ENCODE results near the gene SETD6. TPM values are rescaled to one million over a fixed set of nuclear protein-coding genes. Genes with fewer than 3 reads are reported as not detected.

SETD6 gene
- total and polyA plus RNA-seq, 2 of the 13 experiments (the other 11 are each of a cell fraction or from before 2014, with no cell fraction given), result 24.0 to 25.7 TPM

DNA sequence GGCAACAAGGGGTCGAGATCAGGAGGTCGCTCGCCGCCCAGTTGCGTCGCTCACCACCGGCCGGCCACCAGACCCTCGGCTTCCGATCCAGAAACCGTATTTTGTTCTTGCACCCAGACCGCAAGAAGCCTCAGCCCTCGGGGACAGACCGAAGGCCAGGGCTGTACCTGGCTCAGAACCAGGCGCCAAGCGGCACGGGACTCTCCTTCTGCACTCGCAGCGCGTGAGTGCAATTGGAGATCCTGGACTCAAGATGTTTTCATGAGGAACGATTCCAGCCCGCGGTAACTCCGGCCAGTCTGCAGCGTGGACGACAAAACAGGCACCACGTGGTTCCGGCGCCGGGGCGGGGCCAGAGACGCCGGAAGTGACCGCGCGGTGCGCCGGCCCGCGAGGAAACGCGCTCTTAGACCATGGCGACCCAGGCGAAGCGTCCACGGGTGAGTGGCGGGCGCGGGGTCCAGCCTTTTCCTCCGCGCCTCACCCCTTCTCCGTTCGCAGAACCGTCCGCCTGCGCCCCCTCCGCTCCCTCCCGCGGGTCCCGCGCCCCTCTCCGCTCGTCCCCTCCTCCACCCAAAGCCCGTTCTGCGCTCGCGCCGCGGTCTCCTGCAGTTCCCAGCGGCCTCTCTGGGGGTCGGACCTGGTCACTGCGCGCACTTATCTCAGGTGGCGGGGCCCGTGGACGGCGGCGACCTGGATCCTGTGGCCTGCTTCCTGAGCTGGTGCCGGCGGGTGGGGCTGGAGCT is at the start of gene SETD6 (continued):
- TF ChIP-seq, protein P1, sequence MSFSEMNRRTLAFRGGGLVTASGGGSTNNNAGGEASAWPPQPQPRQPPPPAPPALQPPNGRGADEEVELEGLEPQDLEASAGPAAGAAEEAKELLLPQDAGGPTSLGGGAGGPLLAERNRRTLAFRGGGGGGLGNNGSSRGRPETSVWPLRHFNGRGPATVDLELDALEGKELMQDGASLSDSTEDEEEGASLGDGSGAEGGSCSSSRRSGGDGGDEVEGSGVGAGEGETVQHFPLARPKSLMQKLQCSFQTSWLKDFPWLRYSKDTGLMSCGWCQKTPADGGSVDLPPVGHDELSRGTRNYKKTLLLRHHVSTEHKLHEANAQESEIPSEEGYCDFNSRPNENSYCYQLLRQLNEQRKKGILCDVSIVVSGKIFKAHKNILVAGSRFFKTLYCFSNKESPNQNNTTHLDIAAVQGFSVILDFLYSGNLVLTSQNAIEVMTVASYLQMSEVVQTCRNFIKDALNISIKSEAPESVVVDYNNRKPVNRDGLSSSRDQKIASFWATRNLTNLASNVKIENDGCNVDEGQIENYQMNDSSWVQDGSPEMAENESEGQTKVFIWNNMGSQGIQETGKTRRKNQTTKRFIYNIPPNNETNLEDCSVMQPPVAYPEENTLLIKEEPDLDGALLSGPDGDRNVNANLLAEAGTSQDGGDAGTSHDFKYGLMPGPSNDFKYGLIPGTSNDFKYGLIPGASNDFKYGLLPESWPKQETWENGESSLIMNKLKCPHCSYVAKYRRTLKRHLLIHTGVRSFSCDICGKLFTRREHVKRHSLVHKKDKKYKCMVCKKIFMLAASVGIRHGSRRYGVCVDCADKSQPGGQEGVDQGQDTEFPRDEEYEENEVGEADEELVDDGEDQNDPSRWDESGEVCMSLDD (CRISPR knock-in tag; IDR thresholded peaks at IDR 0.05; ENCODE audit: borderline replicate concordance), result 0 out of 2 replicates have a peak, but pooled peaks have one; percentile 59
- TF ChIP-seq, protein P2, sequence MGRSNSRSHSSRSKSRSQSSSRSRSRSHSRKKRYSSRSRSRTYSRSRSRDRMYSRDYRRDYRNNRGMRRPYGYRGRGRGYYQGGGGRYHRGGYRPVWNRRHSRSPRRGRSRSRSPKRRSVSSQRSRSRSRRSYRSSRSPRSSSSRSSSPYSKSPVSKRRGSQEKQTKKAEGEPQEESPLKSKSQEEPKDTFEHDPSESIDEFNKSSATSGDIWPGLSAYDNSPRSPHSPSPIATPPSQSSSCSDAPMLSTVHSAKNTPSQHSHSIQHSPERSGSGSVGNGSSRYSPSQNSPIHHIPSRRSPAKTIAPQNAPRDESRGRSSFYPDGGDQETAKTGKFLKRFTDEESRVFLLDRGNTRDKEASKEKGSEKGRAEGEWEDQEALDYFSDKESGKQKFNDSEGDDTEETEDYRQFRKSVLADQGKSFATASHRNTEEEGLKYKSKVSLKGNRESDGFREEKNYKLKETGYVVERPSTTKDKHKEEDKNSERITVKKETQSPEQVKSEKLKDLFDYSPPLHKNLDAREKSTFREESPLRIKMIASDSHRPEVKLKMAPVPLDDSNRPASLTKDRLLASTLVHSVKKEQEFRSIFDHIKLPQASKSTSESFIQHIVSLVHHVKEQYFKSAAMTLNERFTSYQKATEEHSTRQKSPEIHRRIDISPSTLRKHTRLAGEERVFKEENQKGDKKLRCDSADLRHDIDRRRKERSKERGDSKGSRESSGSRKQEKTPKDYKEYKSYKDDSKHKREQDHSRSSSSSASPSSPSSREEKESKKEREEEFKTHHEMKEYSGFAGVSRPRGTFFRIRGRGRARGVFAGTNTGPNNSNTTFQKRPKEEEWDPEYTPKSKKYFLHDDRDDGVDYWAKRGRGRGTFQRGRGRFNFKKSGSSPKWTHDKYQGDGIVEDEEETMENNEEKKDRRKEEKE (IDR thresholded peaks at IDR 0.05), result no peak
- no peak for TF ChIP-seq ZNF326 (CRISPR knock-in tag; IDR thresholded peaks at IDR 0.05; ENCODE audit: borderline replicate concordance)
- peak; percentile 55; the same call in 1 of the 2 replicates for TF ChIP-seq ZNF121 (CRISPR knock-in tag; IDR thresholded peaks at IDR 0.05)
- no peak; the same call in 1 of the 2 replicates for TF ChIP-seq GTF2F1 (IDR thresholded peaks at IDR 0.05; ENCODE audit: low read length)
- TF ChIP-seq ZNF780A (CRISPR knock-in tag; IDR thresholded peaks at IDR 0.05), result peak; percentile 94
- peak; percentile 99 for TF ChIP-seq ARNT2 (CRISPR knock-in tag; IDR thresholded peaks at IDR 0.05; ENCODE audit: low read depth)
- no peak; the same call in 1 of the 2 replicates for TF ChIP-seq CEBPG (CRISPR knock-in tag; IDR thresholded peaks at IDR 0.05)
- TF ChIP-seq ZSCAN25 (CRISPR knock-in tag; IDR thresholded peaks at IDR 0.05), result peak; percentile 93
- peak; percentile 96 for TF ChIP-seq ZNF44 (CRISPR knock-in tag; IDR thresholded peaks at IDR 0.05)
- TF ChIP-seq ZNF567 (CRISPR knock-in tag; IDR thresholded peaks at IDR 0.05; ENCODE audit: borderline replicate concordance), result no peak
- peak; percentile 95; the same call in 1 of the 2 replicates for TF ChIP-seq ZSCAN12 (CRISPR knock-in tag; IDR thresholded peaks at IDR 0.05)
- TF ChIP-seq MXD4 (CRISPR knock-in tag; IDR thresholded peaks at IDR 0.05), result peak; percentile 100
- TF ChIP-seq MEIS1 (CRISPR knock-in tag; IDR thresholded peaks at IDR 0.05; ENCODE audit: borderline replicate concordance), result peak; percentile 92
- TF ChIP-seq, protein P3, sequence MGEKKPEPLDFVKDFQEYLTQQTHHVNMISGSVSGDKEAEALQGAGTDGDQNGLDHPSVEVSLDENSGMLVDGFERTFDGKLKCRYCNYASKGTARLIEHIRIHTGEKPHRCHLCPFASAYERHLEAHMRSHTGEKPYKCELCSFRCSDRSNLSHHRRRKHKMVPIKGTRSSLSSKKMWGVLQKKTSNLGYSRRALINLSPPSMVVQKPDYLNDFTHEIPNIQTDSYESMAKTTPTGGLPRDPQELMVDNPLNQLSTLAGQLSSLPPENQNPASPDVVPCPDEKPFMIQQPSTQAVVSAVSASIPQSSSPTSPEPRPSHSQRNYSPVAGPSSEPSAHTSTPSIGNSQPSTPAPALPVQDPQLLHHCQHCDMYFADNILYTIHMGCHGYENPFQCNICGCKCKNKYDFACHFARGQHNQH (CRISPR knock-in tag; IDR thresholded peaks at IDR 0.05), result peak; percentile 88
- no peak for TF ChIP-seq NR2F6 (IDR thresholded peaks at IDR 0.05)
- no peak for TF ChIP-seq NR2F6 (CRISPR knock-in tag; IDR thresholded peaks at IDR 0.05)
- TF ChIP-seq ZBTB37 (CRISPR knock-in tag; IDR thresholded peaks at IDR 0.05), result no peak

Measured in HepG2 (cell line).